ENCODE results near the gene TNS1. TPM values are rescaled to one million over a fixed set of nuclear protein-coding genes. Genes with fewer than 3 reads are reported as not detected.

TNS1 gene
- total and polyA plus RNA-seq, 2 experiments from 2014 or later = 81.6 to 99.3 TPM

- H3K4me2 ChIP-seq (ENCODE audit: unreplicated experiment) = peak overlapping the region; percentile 33
- no peaks in the 10 kb centered on the region for H3K27me3 ChIP-seq (replicated peaks; ENCODE audit: insufficient read depth)
- WGBS, 2 experiments (ENCODE audit: low coverage in 1 of 2, low lambda C conversion rate in 2 of 2, missing lambda C conversion rate in 2 of 2) = 83% methylated on average over 8 of the region's 8 CpGs
- TF ChIP-seq EZH2phosphoT487 (IDR thresholded peaks at IDR 0.05; ENCODE audit: insufficient read depth, low read depth) (no peak), EZH2 (IDR thresholded peaks at IDR 0.05; ENCODE audit: insufficient read depth, poor library complexity, severe bottlenecking) (no peak)
- H2AFZ ChIP-seq = no peak overlapping the region
- H3K9me3 ChIP-seq (ENCODE audit: low read depth) = no peaks in the 10 kb centered on the region
- no peaks in the 10 kb centered on the region for H3K9me2 ChIP-seq (ENCODE audit: insufficient read depth)
- H3F3A ChIP-seq (ENCODE audit: insufficient read depth) = peaks cover 56% of the 10 kb centered on the region
- peak overlapping the region; percentile 71 for H3K27ac ChIP-seq
- H3K79me2 ChIP-seq (ENCODE audit: insufficient read depth) = peaks cover 100% of the 10 kb centered on the region
- no peaks in the 10 kb centered on the region for H4K20me1 ChIP-seq (ENCODE audit: insufficient read depth)
- in situ Hi-C loops (cut with MboI) = no loop called here
- H3K4me1 ChIP-seq (ENCODE audit: insufficient read depth) = peaks cover 57% of the 10 kb centered on the region
- no peak for DNase-seq
- H3K4me3 ChIP-seq = no peak overlapping the region
- no peaks in the 10 kb centered on the region for H3K36me3 ChIP-seq (ENCODE audit: low read depth)
- peak overlapping the region; percentile 24; the same call in 1 of the 2 replicates for H3K9ac ChIP-seq
Measured at GRCh38 chr2:217923007-217923686, 79.6 kb downstream of the TNS1 start.

- DNase-seq = peak; percentile 60
- Histone ChIP-seq H3K4me1 (ENCODE audit: insufficient read depth) (peaks cover 51% of the 10 kb centered on the region), H3K4me3 (no peak overlapping the region)
Measured at GRCh38 chr2:217922101-217923006, 80.4 kb downstream of the TNS1 start.

GRCh38 chr2:217920879-217921603 lies 81.8 kb downstream of the TNS1 start:
- H4K20me1 ChIP-seq (ENCODE audit: insufficient read depth) = no peaks in the 10 kb centered on the region
- peaks cover 100% of the 10 kb centered on the region for H3K79me2 ChIP-seq (ENCODE audit: insufficient read depth)
- H3K4me1 ChIP-seq (ENCODE audit: insufficient read depth) = peaks cover 51% of the 10 kb centered on the region
- no peak overlapping the region; the same call in 1 of the 2 replicates for H3K9ac ChIP-seq
- no peak overlapping the region for H3K4me3 ChIP-seq
- no peak overlapping the region for H2AFZ ChIP-seq
- H3K27ac ChIP-seq = peak overlapping the region; percentile 71
- peaks cover 6% of the 10 kb centered on the region; the same call in 1 of the 2 replicates for H3K36me3 ChIP-seq (ENCODE audit: low read depth)
- 60 to 74% methylated on average over 4 to 7 of the region's 8 CpGs for WGBS, 2 experiments (ENCODE audit: low coverage in 1 of 2, low lambda C conversion rate in 2 of 2, missing lambda C conversion rate in 2 of 2)
- H3K27me3 ChIP-seq (replicated peaks; ENCODE audit: insufficient read depth) = no peaks in the 10 kb centered on the region
- H3K9me2 ChIP-seq (ENCODE audit: insufficient read depth) = no peaks in the 10 kb centered on the region
- no peaks in the 10 kb centered on the region for H3K9me3 ChIP-seq (ENCODE audit: low read depth)
- H3K4me2 ChIP-seq (ENCODE audit: unreplicated experiment) = peak overlapping the region; percentile 18
- peaks cover 56% of the 10 kb centered on the region for H3F3A ChIP-seq (ENCODE audit: insufficient read depth)
- TF ChIP-seq EZH2phosphoT487 (IDR thresholded peaks at IDR 0.05; ENCODE audit: insufficient read depth, low read depth) (no peak), EZH2 (IDR thresholded peaks at IDR 0.05; ENCODE audit: insufficient read depth, poor library complexity, severe bottlenecking) (no peak)
- DNase-seq = peak; percentile 69
- in situ Hi-C loops (cut with MboI) = no loop called here

More at GRCh38 chr2:217922101-217923006, 80.4 kb downstream of the TNS1 start:
- Histone ChIP-seq H3K27ac (peak overlapping the region; percentile 71), H3K9me3 (ENCODE audit: low read depth) (no peaks in the 10 kb centered on the region), H3K79me2 (ENCODE audit: insufficient read depth) (peaks cover 100% of the 10 kb centered on the region), H4K20me1 (ENCODE audit: insufficient read depth) (no peaks in the 10 kb centered on the region), H3K36me3 (ENCODE audit: low read depth) (no peaks in the 10 kb centered on the region), H3K4me2 (ENCODE audit: unreplicated experiment) (peak overlapping the region; percentile 33), H3K9me2 (ENCODE audit: insufficient read depth) (no peaks in the 10 kb centered on the region), H3K9ac (peak overlapping the region; percentile 24; the same call in 1 of the 2 replicates), H3K27me3 (replicated peaks; ENCODE audit: insufficient read depth) (no peaks in the 10 kb centered on the region), H2AFZ (no peak overlapping the region), H3F3A (ENCODE audit: insufficient read depth) (peaks cover 52% of the 10 kb centered on the region)
- in situ Hi-C loops (cut with MboI) = no loop called here
- TF ChIP-seq EZH2phosphoT487 (IDR thresholded peaks at IDR 0.05; ENCODE audit: insufficient read depth, low read depth) (no peak), EZH2 (IDR thresholded peaks at IDR 0.05; ENCODE audit: insufficient read depth, poor library complexity, severe bottlenecking) (no peak)
- WGBS, 2 experiments (ENCODE audit: low coverage in 1 of 2, low lambda C conversion rate in 2 of 2, missing lambda C conversion rate in 2 of 2) = 37 to 38% methylated on average over 17 to 19 of the region's 19 CpGs

All from GM23248 (cell line).